GM12875 (cell line): ENCODE data around the gene RPL36A.
A peak's percentile ranks its signal among the peaks of the same experiment; 100 is the strongest.

Experiments used
- H3K4me3 ChIP-seq: one replicate; pipeline ENCODE4 v1.5.1; 2011; ENCODE audit warnings: low read depth, low read length, control low read depth
- CTCF ChIP-seq: IDR thresholded peaks from 2 replicates; pipeline ENCODE4 v1.5.1; 2011; ENCODE audit warnings: low read depth, mild to moderate bottlenecking, control low read depth, inconsistent platforms, low read length, moderate library complexity, borderline replicate concordance; ENCODE audit not compliant: insufficient read depth

RPL36A gene

GRCh38 chrX:101391831-101392230 is 1.0 kb downstream of the RPL36A start:
- no peak for TF ChIP-seq CTCF

GRCh38 chrX:101393530-101394305 is 2.9 kb downstream of the RPL36A start:
- no peak for TF ChIP-seq CTCF
- H3K4me3 ChIP-seq: no peak overlapping the region

More at GRCh38 chrX:101391831-101392230, 1.0 kb downstream of the RPL36A start:
- H3K4me3 ChIP-seq: peak overlapping the region; percentile 70

GRCh38 chrX:101394372-101394771 is 3.6 kb downstream of the RPL36A start:
- H3K4me3 ChIP-seq: no peak overlapping the region
- TF ChIP-seq CTCF: no peak

- TF ChIP-seq CTCF: no peak
- H3K4me3 ChIP-seq: no peak overlapping the region
Measured at GRCh38 chrX:101395789-101396188, 5.0 kb downstream of the RPL36A start.

GRCh38 chrX:101397779-101398178 is 7.0 kb downstream of the RPL36A start:
- no peak for TF ChIP-seq CTCF
- no peak overlapping the region for H3K4me3 ChIP-seq

- H3K4me3 ChIP-seq: no peak overlapping the region
- TF ChIP-seq CTCF: no peak
Measured at GRCh38 chrX:101398694-101399093, 7.9 kb downstream of the RPL36A start.

GRCh38 chrX:101399825-101400224 is 9.0 kb downstream of the RPL36A start:
- H3K4me3 ChIP-seq: no peak overlapping the region
- no peak for TF ChIP-seq CTCF
